Nephron progenitor cell (in vitro differentiated cells): ENCODE results near the gene SSTR1.

Source experiments
- DNase-seq: peaks from one replicate; pipeline ENCODE4 v3.0.0; 2021
- H3K27ac Mint-ChIP-seq: 2 replicates; pipeline ENCODE4 v1.8.0; 2021; ENCODE audit warnings: mild to moderate bottlenecking, moderate library complexity, mixed read lengths
- H3K27me3 Mint-ChIP-seq: 2 replicates; pipeline ENCODE4 v1.8.0; 2021; ENCODE audit warnings: mild to moderate bottlenecking, low read depth, mixed read lengths; ENCODE audit not compliant: poor library complexity
- H3K36me3 Mint-ChIP-seq: 2 replicates; pipeline ENCODE4 v1.8.0; 2021; ENCODE audit warnings: low read depth, mixed read lengths
- H3K4me1 Mint-ChIP-seq: 2 replicates; pipeline ENCODE4 v1.8.0; 2021; ENCODE audit warnings: mixed read lengths
- H3K4me3 Mint-ChIP-seq: 2 replicates; pipeline ENCODE4 v1.8.0; 2021; ENCODE audit warnings: mild to moderate bottlenecking, moderate library complexity, mixed read lengths
- H3K9me3 Mint-ChIP-seq: 2 replicates; pipeline ENCODE4 v1.8.0; 2021; ENCODE audit warnings: mild to moderate bottlenecking, moderate library complexity, mixed read lengths
- CTCF ChIP-seq: fragments of 200-600 bp; sonication (generic); IDR thresholded peaks from 2 replicates; pipeline ENCODE4 v1.5.0; 2021; ENCODE audit warnings: antibody characterized with exemption

Gene SSTR1

GRCh38 chr14:38213001-38213400 lies 5.3 kb downstream of the SSTR1 start:
- Mint-ChIP-seq H3K9me3 (peaks cover 10% of the 10 kb centered on the region), H3K36me3 (peaks cover 4% of the 10 kb centered on the region), H3K4me1 (peaks cover 25% of the 10 kb centered on the region), H3K4me3 (no peak overlapping the region), H3K27ac (no peak overlapping the region), H3K27me3 (peaks cover 88% of the 10 kb centered on the region)
- DNase-seq: no peak
- no peak for TF ChIP-seq CTCF

- TF ChIP-seq CTCF: no peak
- Mint-ChIP-seq H3K9me3 (no peaks in the 10 kb centered on the region), H3K27ac (no peak overlapping the region), H3K4me3 (no peak overlapping the region), H3K27me3 (peaks cover 47% of the 10 kb centered on the region), H3K36me3 (no peaks in the 10 kb centered on the region), H3K4me1 (no peaks in the 10 kb centered on the region)
- no peak for DNase-seq
These were observed 9.8 kb downstream of the SSTR1 start for GRCh38 chr14:38217553-38217952.

GRCh38 chr14:38221077-38221476 lies 13.4 kb downstream of the SSTR1 start:
- Mint-ChIP-seq H3K4me1 (no peaks in the 10 kb centered on the region), H3K27me3 (peaks cover 21% of the 10 kb centered on the region), H3K9me3 (peaks cover 3% of the 10 kb centered on the region), H3K36me3 (no peaks in the 10 kb centered on the region), H3K4me3 (no peak overlapping the region), H3K27ac (no peak overlapping the region)
- no peak for TF ChIP-seq CTCF
- DNase-seq: no peak

- H3K27ac Mint-ChIP-seq: no peak overlapping the region
- TF ChIP-seq CTCF: no peak
- H3K4me1 Mint-ChIP-seq: no peaks in the 10 kb centered on the region
- H3K4me3 Mint-ChIP-seq: no peak overlapping the region
- peaks cover 3% of the 10 kb centered on the region for H3K27me3 Mint-ChIP-seq
- H3K36me3 Mint-ChIP-seq: no peaks in the 10 kb centered on the region
- no peak for DNase-seq
- H3K9me3 Mint-ChIP-seq: peaks cover 3% of the 10 kb centered on the region
These were observed 16.6 kb downstream of the SSTR1 start for GRCh38 chr14:38224338-38224737.

- Mint-ChIP-seq H3K4me1 (no peaks in the 10 kb centered on the region), H3K9me3 (peaks cover 3% of the 10 kb centered on the region), H3K27ac (no peak overlapping the region), H3K36me3 (no peaks in the 10 kb centered on the region), H3K4me3 (no peak overlapping the region), H3K27me3 (no peaks in the 10 kb centered on the region)
- no peak for DNase-seq
- TF ChIP-seq CTCF: no peak
These were observed 18.2 kb downstream of the SSTR1 start for GRCh38 chr14:38225946-38226345.

GRCh38 chr14:38226366-38226765 lies 18.7 kb downstream of the SSTR1 start:
- Mint-ChIP-seq H3K27me3 (no peaks in the 10 kb centered on the region), H3K27ac (no peak overlapping the region), H3K4me3 (no peak overlapping the region), H3K4me1 (no peaks in the 10 kb centered on the region), H3K36me3 (no peaks in the 10 kb centered on the region), H3K9me3 (peaks cover 3% of the 10 kb centered on the region)
- no peak for DNase-seq
- TF ChIP-seq CTCF: no peak
